GM18508 (cell line): Measurements from ENCODE around the gene BLVRA.
"Not testable (repeated sequence)": the region's sequence is repeated elsewhere in the genome, so short reads cannot be mapped to it uniquely, and the experiment has no call there.

Source experiments
- ATAC-seq: cut with Tn5 transposase; IDR thresholded peaks from one replicate; pipeline ENCODE4 v1.9.1; 2021; ENCODE audit warnings: moderate number of reproducible peaks; ENCODE audit not compliant: insufficient read depth, unreplicated experiment

The BLVRA gene

DNA sequence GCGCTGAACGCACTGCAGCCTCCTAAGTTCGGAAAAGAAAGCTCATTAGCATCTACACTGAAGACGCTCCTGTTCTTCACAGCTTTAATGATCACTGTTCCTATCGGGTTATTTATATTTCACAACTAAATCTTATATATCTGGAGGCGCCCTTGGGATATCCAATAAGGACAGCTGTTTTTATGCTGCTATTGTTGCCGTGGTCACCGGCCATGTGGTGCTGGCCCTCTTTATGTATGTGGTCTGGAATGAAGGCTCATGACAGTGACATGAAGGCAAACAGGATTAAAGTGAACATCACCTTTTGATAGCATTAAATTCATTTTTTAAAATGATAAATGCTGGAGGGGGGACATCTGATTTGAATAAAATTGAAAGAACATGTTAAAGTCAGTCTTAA lies 8.8 kb downstream of the BLVRA start:
- ATAC-seq: no peak

GRCh38 chr7:43768201-43768886 lies 9.9 kb downstream of the BLVRA start:
- ATAC-seq: no peak

GRCh38 chr7:43768887-43769272 lies 10.4 kb downstream of the BLVRA start:
- no peak for ATAC-seq

- ATAC-seq: no peak
Measured at GRCh38 chr7:43769281-43769680, 10.8 kb downstream of the BLVRA start.

DNA sequence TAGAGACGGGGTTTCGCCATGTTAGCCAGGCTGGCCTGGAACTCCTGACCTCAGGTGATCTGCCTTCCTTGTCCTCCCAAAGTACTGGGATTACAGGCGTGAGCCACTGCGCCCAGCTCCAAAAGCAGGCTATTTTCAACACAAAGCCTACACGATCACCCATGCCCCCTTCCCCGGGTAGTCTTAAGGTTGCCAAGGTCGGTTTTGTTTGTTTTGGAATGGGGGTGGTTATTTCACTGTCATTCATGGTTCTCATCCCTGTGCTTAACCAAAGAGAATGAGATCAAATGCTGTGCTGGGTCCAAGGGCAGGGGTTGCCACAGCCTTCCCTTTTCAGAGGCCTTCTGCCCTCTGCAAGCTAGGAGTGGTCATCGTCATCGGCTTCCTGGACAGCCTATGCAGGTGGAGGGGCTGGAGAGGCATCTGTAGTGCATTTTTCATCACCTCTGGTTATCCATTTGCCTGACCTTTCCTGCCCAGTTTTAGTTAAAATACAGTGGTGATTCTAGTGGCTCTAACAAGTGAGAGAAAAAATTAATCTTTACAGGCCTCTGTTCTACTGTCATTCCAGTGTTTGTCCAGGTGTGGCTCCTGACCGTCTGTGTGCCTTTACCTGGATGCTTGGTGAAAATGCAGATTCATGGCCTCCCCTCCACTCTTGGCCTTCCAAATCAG lies 11.4 kb downstream of the BLVRA start:
- ATAC-seq: no peak

GRCh38 chr7:43771128-43771527 lies 12.6 kb downstream of the BLVRA start:
- no peak for ATAC-seq

DNA sequence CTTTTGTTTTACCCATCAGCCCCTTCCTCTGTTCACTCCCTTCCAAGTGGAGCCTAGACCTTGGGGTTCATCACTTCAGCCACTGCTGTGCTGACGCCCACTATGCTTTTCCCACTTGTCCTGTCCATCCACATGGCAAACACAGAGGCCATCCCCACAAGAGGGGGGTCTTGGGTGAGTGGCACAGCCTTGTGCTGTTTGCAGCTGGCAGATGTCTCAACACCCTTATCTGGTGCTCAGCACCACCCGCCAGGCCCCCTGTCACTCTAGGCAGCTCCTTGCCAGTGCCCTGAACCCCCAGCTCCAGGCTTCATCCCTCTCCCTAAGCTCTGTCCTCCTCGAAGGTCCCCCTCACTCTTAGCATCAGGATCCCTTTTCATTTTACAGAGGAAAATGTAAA lies 13.1 kb downstream of the BLVRA start:
- no peak for ATAC-seq

DNA sequence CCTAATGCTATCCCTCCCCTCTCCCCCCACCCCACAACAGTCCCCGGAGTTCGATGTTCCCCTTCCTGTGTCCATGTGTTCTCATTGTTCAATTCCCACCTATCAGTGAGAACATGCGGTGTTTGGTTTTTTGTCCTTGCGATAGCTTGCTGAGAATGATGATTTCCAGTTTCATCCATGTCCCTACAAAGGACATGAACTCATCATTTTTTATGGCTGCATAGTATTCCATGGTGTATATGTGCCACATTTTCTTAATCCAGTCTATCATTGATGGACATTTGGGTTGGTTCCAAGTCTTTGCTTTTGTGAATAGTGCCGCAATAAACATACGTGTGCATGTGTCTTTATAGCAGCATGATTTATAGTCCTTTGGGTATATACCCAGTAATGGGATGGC lies 14.8 kb downstream of the BLVRA start:
- not testable (repeated sequence) for ATAC-seq

GRCh38 chr7:43775255-43775654 lies 16.8 kb downstream of the BLVRA start:
- not testable (repeated sequence) for ATAC-seq

GRCh38 chr7:43778293-43779044 lies 20.0 kb downstream of the BLVRA start:
- ATAC-seq: not testable (repeated sequence)

DNA sequence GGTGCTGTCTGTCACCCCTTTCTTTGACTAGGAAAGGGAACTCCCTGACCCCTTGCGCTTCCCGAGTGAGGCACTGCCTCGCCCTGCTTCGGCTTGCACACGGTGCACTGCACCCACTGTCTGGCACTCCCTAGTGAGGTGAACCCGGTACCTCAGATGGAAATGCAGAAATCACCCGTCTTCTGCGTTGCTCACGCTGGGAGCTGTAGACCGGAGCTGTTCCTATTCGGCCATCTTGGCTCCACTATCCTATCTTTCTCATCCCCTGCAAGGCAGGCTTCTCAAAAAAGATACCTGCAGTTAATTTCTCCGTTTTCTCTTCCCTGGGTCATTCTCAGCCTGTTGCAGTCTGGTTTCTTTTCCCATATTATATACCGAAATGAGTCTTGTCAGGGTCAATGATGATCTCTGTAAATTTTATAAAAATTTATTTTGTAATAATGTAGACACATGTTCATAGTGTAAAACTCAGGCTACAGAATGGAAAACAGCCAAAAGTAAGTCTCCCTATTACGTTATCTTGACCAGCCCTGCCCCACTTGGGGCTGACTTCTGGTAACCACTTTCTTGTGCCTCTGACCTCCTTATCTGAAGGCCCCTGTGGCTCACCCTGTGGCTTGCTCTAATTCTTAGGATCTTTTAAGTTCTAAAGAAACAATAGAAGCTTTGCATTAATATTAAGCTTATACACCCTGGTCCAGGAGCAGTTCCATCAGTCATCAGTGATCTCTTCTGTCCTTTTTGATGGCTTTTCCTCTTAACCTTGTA lies 20.7 kb downstream of the BLVRA start:
- no peak for ATAC-seq

DNA sequence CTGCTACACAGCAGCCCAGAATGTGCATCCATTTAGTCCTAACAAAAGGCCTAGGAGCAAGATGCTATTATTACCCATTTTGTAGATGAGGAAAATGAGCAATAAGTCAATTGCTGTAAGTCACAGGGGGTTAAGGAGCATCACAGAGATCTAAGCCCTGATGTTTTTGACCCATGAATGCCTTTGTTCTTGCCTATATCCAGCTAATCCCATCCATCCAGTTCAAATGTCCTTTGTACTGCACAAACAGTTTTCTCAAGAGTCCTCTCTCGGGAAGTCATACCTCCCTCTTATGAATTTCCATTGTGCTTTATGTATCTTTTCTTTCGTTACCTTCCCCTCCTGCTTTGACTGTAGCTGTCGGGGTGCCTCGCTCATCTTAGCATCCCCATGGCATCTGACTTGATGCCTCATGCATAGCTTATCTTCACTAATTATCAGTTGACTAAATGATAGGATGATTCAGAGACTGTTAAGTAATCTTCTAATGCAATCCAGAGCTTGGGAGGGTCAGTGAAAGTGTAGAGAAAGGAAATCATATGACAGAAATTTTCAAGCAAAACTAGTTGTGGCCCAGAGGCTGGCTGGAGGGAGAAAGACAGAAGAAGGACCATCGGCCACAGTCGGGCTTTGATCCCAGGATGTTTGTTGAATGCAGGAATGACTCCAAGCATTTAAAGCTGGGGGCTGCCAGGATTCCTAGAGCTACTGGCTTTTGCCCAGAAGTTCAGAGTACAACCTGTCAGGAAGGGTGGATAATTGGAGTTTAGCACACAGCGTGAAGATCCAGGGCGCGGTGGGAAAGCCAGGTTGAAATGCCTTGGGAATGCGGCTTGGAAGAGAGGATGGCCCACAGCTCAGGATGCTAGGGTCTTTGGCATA lies 23.5 kb downstream of the BLVRA start:
- ATAC-seq: no peak

DNA sequence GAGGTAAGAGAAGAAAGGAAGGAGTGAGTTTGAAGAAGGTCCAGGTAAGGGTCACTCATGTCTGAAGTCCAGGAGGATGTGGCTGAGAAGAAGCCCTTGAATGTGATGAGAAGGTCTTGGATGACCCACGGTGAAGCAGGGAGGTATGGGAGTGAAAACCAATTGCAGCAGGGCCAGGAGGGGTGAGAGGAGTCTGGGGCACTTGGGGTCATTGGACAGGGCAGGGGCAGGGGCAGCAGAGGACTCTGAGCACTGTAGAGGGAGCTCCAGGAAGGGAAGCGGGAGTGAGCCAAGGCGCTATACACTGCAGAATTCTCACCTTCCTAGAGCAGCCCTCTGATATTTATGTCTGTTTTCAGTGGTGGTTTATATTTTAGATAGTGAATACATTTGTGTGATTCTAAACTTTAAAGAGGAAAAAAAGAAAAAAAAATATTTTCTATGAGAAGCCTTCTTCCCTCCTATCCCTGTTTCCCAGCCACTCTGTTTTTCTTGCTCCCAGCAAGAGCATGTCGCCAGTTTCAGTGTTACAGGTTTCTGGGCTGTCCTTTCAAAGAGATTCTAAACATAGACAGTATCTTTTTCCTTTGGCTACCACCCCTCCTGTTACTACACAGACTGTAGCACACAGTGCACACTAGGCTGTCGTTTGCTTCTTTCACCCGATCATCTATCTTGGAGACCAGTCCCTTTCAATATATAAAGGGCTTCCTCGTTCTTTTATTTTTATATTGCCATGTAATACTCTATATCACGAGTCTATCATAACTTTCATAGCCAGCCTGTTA lies 24.5 kb downstream of the BLVRA start:
- ATAC-seq: no peak

DNA sequence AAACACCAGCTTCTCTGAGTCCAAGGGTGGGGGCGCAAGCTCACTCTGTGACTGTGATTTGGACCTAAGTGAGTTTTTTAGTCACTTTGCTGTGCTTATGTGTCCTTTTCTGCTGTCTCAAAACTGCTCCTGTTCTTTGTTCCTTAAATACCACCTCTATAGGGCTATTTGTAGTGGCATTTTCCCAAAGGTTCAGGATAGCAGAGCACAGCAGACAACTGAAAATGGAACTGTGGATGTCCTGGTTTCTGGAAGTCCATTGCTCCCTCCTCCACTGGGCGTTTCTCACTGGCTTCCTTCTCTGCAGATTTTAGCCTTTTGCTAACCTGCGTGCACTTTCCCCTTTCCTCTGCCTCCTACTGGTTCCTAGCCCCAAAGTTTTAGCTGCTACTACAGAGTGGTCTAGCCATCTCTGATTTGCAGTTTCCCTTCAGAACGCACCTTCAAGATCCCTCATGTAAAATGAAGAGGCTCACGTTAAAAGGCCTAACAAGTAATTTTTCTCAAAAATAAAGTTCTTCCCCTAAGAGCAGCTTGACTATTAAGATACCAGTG lies 25.6 kb downstream of the BLVRA start:
- ATAC-seq: peak; percentile 5

DNA sequence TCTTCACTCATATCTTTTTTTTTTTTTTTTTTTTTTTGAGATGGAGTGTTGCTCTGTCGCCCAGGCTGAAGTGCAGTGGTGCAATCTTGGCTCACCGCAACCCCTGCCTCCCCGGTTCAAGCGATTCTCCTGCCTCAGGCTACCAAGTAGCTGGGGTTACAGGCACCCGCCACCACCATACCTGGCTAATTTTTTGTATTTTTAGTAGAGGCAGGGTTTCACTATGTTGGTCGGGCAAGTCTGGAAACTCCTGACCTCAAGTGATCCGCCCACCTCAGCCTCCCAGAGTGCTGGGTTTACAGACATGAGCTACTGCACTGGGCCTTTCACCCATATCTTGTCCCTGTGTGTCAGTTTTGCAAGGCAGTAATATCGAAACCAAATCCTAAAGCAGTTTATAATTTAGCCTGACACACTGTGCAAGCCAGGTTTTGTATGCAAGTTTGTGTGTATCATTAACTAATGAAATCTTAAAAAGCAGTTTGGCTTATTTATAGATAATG lies 26.2 kb downstream of the BLVRA start:
- ATAC-seq: peak; percentile 91

- no peak for ATAC-seq
Measured at GRCh38 chr7:43785420-43785819, 26.9 kb downstream of the BLVRA start.

- ATAC-seq: no peak
Measured at GRCh38 chr7:43787771-43788170, 29.3 kb downstream of the BLVRA start.

GRCh38 chr7:43790006-43790405 lies 31.5 kb downstream of the BLVRA start:
- ATAC-seq: no peak
